ENCODE data around the gene CTNND2.

GRCh38 chr5:11555171-11555570 lies 349.1 kb downstream of the CTNND2 start:
- TF ChIP-seq CTCF (IDR thresholded peaks at IDR 0.05) (no peak), POLR2A (IDR thresholded peaks at IDR 0.05) (no peak)
